AG04450 (cell line): Measurements from ENCODE around the gene ACSM3. TPM values are rescaled to one million over a fixed set of nuclear protein-coding genes. Genes with fewer than 3 reads are reported as not detected.

Source experiments
- CTCF ChIA-PET: fragments of 300-600, 350-600 bp; formaldehyde crosslinking; extraction: SDS; loops from one replicate; lab custom pipeline; 2022; ENCODE audit warnings: antibody characterized with exemption, inconsistent platforms; lab: Charles Lee
- POLR2A ChIA-PET: fragments of 350-600 bp; formaldehyde crosslinking; extraction: SDS; loops from one replicate; lab custom pipeline; 2021; ENCODE audit warnings: antibody characterized with exemption, inconsistent platforms; lab: Yijun Ruan, JAX
- DNase-seq: peaks from one replicate; pipeline ENCODE4 v3.0.0-alpha.2; 2011; ENCODE audit warnings: low read depth, low spot score
- H3K27ac ChIP-seq: one replicate; pipeline ENCODE4 v1.5.1; 2012; ENCODE audit warnings: low read depth, low read length, control low read depth
- H3K27me3 ChIP-seq: one replicate; pipeline ENCODE4 v1.6.0; 2012; ENCODE audit warnings: low read length; ENCODE audit not compliant: control insufficient read depth, insufficient read depth
- H3K4me3 ChIP-seq: 2 replicates; pipeline ENCODE4 v1.5.1; 2011; ENCODE audit warnings: mild to moderate bottlenecking, low read depth, low read length, control low read depth
- H3K9me3 ChIP-seq: 2 replicates; pipeline ENCODE4 v1.5.1; 2012; ENCODE audit warnings: low read length; ENCODE audit not compliant: control insufficient read depth, insufficient read depth
- CTCF ChIP-seq: IDR thresholded peaks from 2 replicates; pipeline ENCODE4 v1.5.1; 2011; ENCODE audit warnings: low read depth, low read length, control low read depth, inconsistent platforms
- polyA plus RNA-seq: library from polyadenylated mRNA; depleted of rRNA; stranded (reverse); fragments of >200 nt; gene quantifications from 2 replicates; pipeline ENCODE4 v1.2.3, GENCODE V29; 2011

ACSM3 gene
- polyA plus RNA-seq, 1 experiment = 0.76 TPM

- POLR2A ChIA-PET = no interaction called here
Measured at GRCh38 chr16:20814784-20815183, 51.0 kb downstream of the ACSM3 start.

GRCh38 chr16:20818929-20819585, 55.2 kb downstream of the ACSM3 start:
- ChIA-PET CTCF (interaction anchor here (0.6 to 1.0 kb wide), 2 partner anchors 12 to 481 kb away, joined by 3 to 4 read pairs; no protein-coding TSS in a partner anchor), POLR2A (no interaction called here)
- Histone ChIP-seq H3K9me3 (no peaks in the 10 kb centered on the region), H3K4me3 (no peak overlapping the region), H3K27me3 (no peaks in the 10 kb centered on the region), H3K27ac (no peak overlapping the region)
- DNase-seq = no peak
- TF ChIP-seq CTCF = no peak

More at GRCh38 chr16:20814784-20815183, 51.0 kb downstream of the ACSM3 start:
- no peak for DNase-seq
- H3K27me3 ChIP-seq = no peaks in the 10 kb centered on the region
- H3K4me3 ChIP-seq = no peak overlapping the region
- no peaks in the 10 kb centered on the region for H3K9me3 ChIP-seq
- TF ChIP-seq CTCF = no peak
- H3K27ac ChIP-seq = no peak overlapping the region
- CTCF ChIA-PET = interaction anchor here (0.6 kb wide), 1 partner anchor 9 kb away, joined by 10 read pairs; the partner anchor contains the start of genes ERI2 and REXO5

GRCh38 chr16:20821682-20822081, 57.9 kb downstream of the ACSM3 start:
- Histone ChIP-seq H3K27ac (no peak overlapping the region), H3K4me3 (no peak overlapping the region), H3K9me3 (no peaks in the 10 kb centered on the region), H3K27me3 (no peaks in the 10 kb centered on the region)
- TF ChIP-seq CTCF = no peak
- no peak for DNase-seq
- ChIA-PET CTCF (no interaction called here), POLR2A (no interaction called here)

- H3K4me3 ChIP-seq = no peak overlapping the region
- DNase-seq = no peak
- no peaks in the 10 kb centered on the region for H3K27me3 ChIP-seq
- ChIA-PET POLR2A (no interaction called here), CTCF (no interaction called here)
- no peak for TF ChIP-seq CTCF
- no peak overlapping the region for H3K27ac ChIP-seq
- no peaks in the 10 kb centered on the region for H3K9me3 ChIP-seq
Measured at GRCh38 chr16:20822521-20823325, 58.9 kb downstream of the ACSM3 start.
